WTC11 (cell line): Measurements from ENCODE around the gene PTGER2. TPM values are rescaled to one million over a fixed set of nuclear protein-coding genes. Genes with fewer than 3 reads are reported as not detected.
A peak's percentile ranks its signal among the peaks of the same experiment; 100 is the strongest.

Source experiments
- ATAC-seq: fragments of 200-7000 bp; cut with Tn5 transposase; 2 replicates; pipeline ENCODE4 v1.10.0; 2021; ENCODE audit warnings: mild to moderate bottlenecking, moderate library complexity
- CTCF ChIA-PET: fragments of 300-600 bp; sonication (Branson Sonifier 250); formaldehyde crosslinking; loops from one replicate; lab custom pipeline; 2021; ENCODE audit warnings: antibody characterized with exemption; lab: Charles Lee
- POLR2A ChIA-PET: fragments of 350-600 bp; sonication (Branson Sonifier 250); formaldehyde crosslinking; loops from one replicate; lab custom pipeline; 2021; ENCODE audit warnings: antibody characterized with exemption; lab: Charles Lee
- DNase-seq: peaks from one replicate; pipeline ENCODE4 v3.0.0; 2021; ENCODE audit warnings: low spot score
- H3K27ac Mint-ChIP-seq: 2 replicates; pipeline ENCODE4 v1.8.0; 2021; ENCODE audit warnings: mixed read lengths
- H3K27me3 Mint-ChIP-seq: 2 replicates; pipeline ENCODE4 v1.8.0; 2021; ENCODE audit warnings: low read depth, mild to moderate bottlenecking, moderate library complexity, mixed read lengths
- H3K36me3 Mint-ChIP-seq: 2 replicates; pipeline ENCODE4 v1.8.0; 2021; ENCODE audit warnings: mixed read lengths
- H3K4me1 Mint-ChIP-seq: 2 replicates; pipeline ENCODE4 v1.8.0; 2022; ENCODE audit warnings: mixed read lengths
- H3K4me3 Mint-ChIP-seq: 2 replicates; pipeline ENCODE4 v1.8.0; 2021; ENCODE audit warnings: mild to moderate bottlenecking, moderate library complexity, mixed read lengths
- H3K9me3 Mint-ChIP-seq: 2 replicates; pipeline ENCODE4 v1.8.0; 2021; ENCODE audit warnings: mixed read lengths
- CBFB ChIP-seq: sonication (generic); formaldehyde crosslinking; IDR thresholded peaks from 2 replicates; pipeline ENCODE4 v1.8.1; 2022; ENCODE audit warnings: mild to moderate bottlenecking, low read depth, missing genetic modification reagents
- E2F4 ChIP-seq: sonication (generic); formaldehyde crosslinking; IDR thresholded peaks from 2 replicates; pipeline ENCODE4 v1.8.1; 2022; ENCODE audit warnings: low read depth, mild to moderate bottlenecking, moderate library complexity, missing genetic modification reagents, borderline replicate concordance
- ERG ChIP-seq: fragments of 250-450 bp; sonication (Bioruptor Pico); IDR thresholded peaks from 2 replicates; pipeline ENCODE4 v1.8.0; 2021; ENCODE audit warnings: mild to moderate bottlenecking
- ESRRA ChIP-seq: sonication (generic); formaldehyde crosslinking; IDR thresholded peaks from 2 replicates; pipeline ENCODE4 v1.8.1; 2022; ENCODE audit warnings: mild to moderate bottlenecking, missing genetic modification reagents, borderline replicate concordance
- GRHL2 ChIP-seq: fragments of 250-450 bp; sonication (Bioruptor Pico); IDR thresholded peaks from 2 replicates; pipeline ENCODE4 v1.8.0; 2022; ENCODE audit warnings: mild to moderate bottlenecking, moderate library complexity; ENCODE audit not compliant: insufficient replicate concordance, severe bottlenecking
- IRF2 ChIP-seq: sonication (generic); formaldehyde crosslinking; IDR thresholded peaks from 2 replicates; pipeline ENCODE4 v1.8.0; 2022; ENCODE audit warnings: low read depth, missing genetic modification reagents, borderline replicate concordance
- JAZF1 ChIP-seq: fragments of 250-450 bp; sonication (Bioruptor Pico); IDR thresholded peaks from 2 replicates; pipeline ENCODE4 v1.9.0; 2021; ENCODE audit warnings: moderate library complexity, mild to moderate bottlenecking, inconsistent platforms
- KAT7 ChIP-seq: sonication (generic); formaldehyde crosslinking; IDR thresholded peaks from 2 replicates; pipeline ENCODE4 v1.8.1; 2023; ENCODE audit warnings: missing genetic modification reagents, mild to moderate bottlenecking, borderline replicate concordance
- MLX ChIP-seq: sonication (generic); formaldehyde crosslinking; IDR thresholded peaks from 2 replicates; pipeline ENCODE4 v1.8.1; 2023; ENCODE audit warnings: mild to moderate bottlenecking, missing genetic modification reagents, moderate library complexity
- PREB ChIP-seq: sonication (generic); formaldehyde crosslinking; IDR thresholded peaks from 2 replicates; pipeline ENCODE4 v1.8.1; 2022; ENCODE audit warnings: mild to moderate bottlenecking, missing genetic modification reagents, moderate library complexity, borderline replicate concordance
- SMAD3 ChIP-seq: sonication (generic); formaldehyde crosslinking; IDR thresholded peaks from 2 replicates; pipeline ENCODE4 v1.8.0; 2022; ENCODE audit warnings: missing genetic modification reagents, mild to moderate bottlenecking, borderline replicate concordance
- SOX15 ChIP-seq: fragments of 250-450 bp; sonication (Bioruptor Pico); IDR thresholded peaks from 2 replicates; pipeline ENCODE4 v1.9.0; 2021; ENCODE audit warnings: mild to moderate bottlenecking
- SP1 ChIP-seq: sonication (generic); formaldehyde crosslinking; conservative IDR thresholded peaks from 2 replicates; pipeline ENCODE4 v1.8.1; 2022; ENCODE audit warnings: missing genetic modification reagents
- TCF7 ChIP-seq: sonication (generic); formaldehyde crosslinking; IDR thresholded peaks from 2 replicates; pipeline ENCODE4 v1.8.0; 2022; ENCODE audit warnings: mild to moderate bottlenecking, low read depth, missing genetic modification reagents, moderate library complexity
- TEAD1 ChIP-seq: sonication (generic); formaldehyde crosslinking; IDR thresholded peaks from 2 replicates; pipeline ENCODE4 v1.8.0; 2022; ENCODE audit warnings: mild to moderate bottlenecking, missing genetic modification reagents
- TEAD4 ChIP-seq: sonication (generic); formaldehyde crosslinking; IDR thresholded peaks from 2 replicates; pipeline ENCODE4 v1.8.0; 2022; ENCODE audit warnings: mild to moderate bottlenecking, missing genetic modification reagents
- TP53 ChIP-seq: sonication (generic); formaldehyde crosslinking; IDR thresholded peaks from 2 replicates; pipeline ENCODE4 v1.8.1; 2023; ENCODE audit warnings: mild to moderate bottlenecking, missing genetic modification reagents
- USF2 ChIP-seq: sonication (generic); formaldehyde crosslinking; IDR thresholded peaks from 2 replicates; pipeline ENCODE4 v1.8.1; 2023; ENCODE audit warnings: mild to moderate bottlenecking, missing genetic modification reagents, moderate library complexity
- ZBTB21 ChIP-seq: sonication (generic); formaldehyde crosslinking; IDR thresholded peaks from 2 replicates; pipeline ENCODE4 v1.8.1; 2023; ENCODE audit warnings: mild to moderate bottlenecking, missing genetic modification reagents, borderline replicate concordance
- ZNF219 ChIP-seq: sonication (generic); formaldehyde crosslinking; IDR thresholded peaks from 2 replicates; pipeline ENCODE4 v1.8.0; 2023; ENCODE audit warnings: missing genetic modification reagents, mild to moderate bottlenecking, borderline replicate concordance
- ZNF396 ChIP-seq: fragments of 250-450 bp; sonication (Bioruptor Pico); IDR thresholded peaks from 2 replicates; pipeline ENCODE4 v1.8.0; 2021; ENCODE audit warnings: mild to moderate bottlenecking, moderate library complexity, borderline replicate concordance
- ZNF512 ChIP-seq: sonication (generic); formaldehyde crosslinking; IDR thresholded peaks from 2 replicates; pipeline ENCODE4 v1.8.1; 2022; ENCODE audit warnings: missing genetic modification reagents, borderline replicate concordance
- total RNA-seq: library from RNA; stranded (reverse); gene quantifications from 3 replicates; pipeline ENCODE4 v1.2.3, GENCODE V29; 2021

PTGER2 gene
- total RNA-seq, 1 experiment from 2014 or later, result 0.92 TPM

GRCh38 chr14:52332269-52332668 lies 18.2 kb downstream of the PTGER2 start:
- Mint-ChIP-seq H3K4me3 (no peak overlapping the region), H3K4me1 (peaks cover 9% of the 10 kb centered on the region), H3K36me3 (no peaks in the 10 kb centered on the region; the same call in 1 of the 2 replicates), H3K9me3 (peaks cover 7% of the 10 kb centered on the region), H3K27ac (no peak overlapping the region), H3K27me3 (no peaks in the 10 kb centered on the region)
- ATAC-seq (no peak), DNase-seq (no peak)
- ChIA-PET POLR2A (no interaction called here), CTCF (no interaction called here)
- TF ChIP-seq TEAD4 (CRISPR knock-in tag) (no peak), SMAD3 (CRISPR knock-in tag) (no peak), CBFB (CRISPR knock-in tag) (no peak), USF2 (no peak), ZNF396 (CRISPR knock-in tag) (no peak), MLX (CRISPR knock-in tag) (no peak), IRF2 (no peak), TCF7 (no peak), ZNF512 (CRISPR knock-in tag) (no peak), KAT7 (CRISPR knock-in tag) (no peak), SP1 (CRISPR knock-in tag) (no peak), ESRRA (CRISPR knock-in tag) (no peak), SOX15 (CRISPR knock-in tag) (no peak), TEAD1 (CRISPR knock-in tag) (no peak)

GRCh38 chr14:52333108-52333507 lies 19.0 kb downstream of the PTGER2 start:
- no peak for DNase-seq
- Mint-ChIP-seq H3K27me3 (no peaks in the 10 kb centered on the region), H3K9me3 (peaks cover 7% of the 10 kb centered on the region), H3K4me1 (peaks cover 7% of the 10 kb centered on the region), H3K4me3 (no peak overlapping the region), H3K36me3 (no peaks in the 10 kb centered on the region; the same call in 1 of the 2 replicates), H3K27ac (no peak overlapping the region)
- no peak for ATAC-seq
- ChIA-PET POLR2A (no interaction called here), CTCF (no interaction called here)
- TF ChIP-seq E2F4 (CRISPR knock-in tag), result no peak

- ATAC-seq (peak; percentile 34), DNase-seq (no peak)
- Mint-ChIP-seq H3K4me1 (peaks cover 11% of the 10 kb centered on the region), H3K9me3 (peaks cover 7% of the 10 kb centered on the region), H3K36me3 (no peaks in the 10 kb centered on the region; the same call in 1 of the 2 replicates), H3K27ac (no peak overlapping the region), H3K27me3 (no peaks in the 10 kb centered on the region), H3K4me3 (no peak overlapping the region)
- ChIA-PET CTCF (interaction anchor here (0.6 kb wide), 1 partner anchor 19 kb away, joined by 3 read pairs; no protein-coding TSS in a partner anchor), POLR2A (no interaction called here)
- TF ChIP-seq ZNF512 (CRISPR knock-in tag), result no peak
- no peak for TF ChIP-seq JAZF1 (CRISPR knock-in tag)
- no peak for TF ChIP-seq GRHL2
- TF ChIP-seq TP53 (CRISPR knock-in tag), result no peak
- no peak for TF ChIP-seq ERG
- TF ChIP-seq ZNF219 (CRISPR knock-in tag), result no peak
- no peak for TF ChIP-seq ESRRA (CRISPR knock-in tag)
- no peak for TF ChIP-seq ZBTB21
- no peak for TF ChIP-seq PREB (CRISPR knock-in tag)
Observed at GRCh38 chr14:52333823-52334657, 19.9 kb downstream of the PTGER2 start.
